PC-3 (cell line): Measurements from ENCODE around the gene CFAP99.

ENCODE experiments used
- EZH2 ChIP-seq: fragments of 300-600 bp; sonication (generic); IDR thresholded peaks from one replicate; pipeline ENCODE4 v1.6.1; 2017; ENCODE audit warnings: antibody characterized with exemption, mild to moderate bottlenecking, low read length; ENCODE audit not compliant: unreplicated experiment
- TF ChIP-seq, protein P1 (sequence below): fragments of 300-600 bp; sonication (generic); conservative IDR thresholded peaks from 2 replicates; pipeline ENCODE4 v1.5.1; 2017; ENCODE audit warnings: antibody characterized with exemption, low read depth, mild to moderate bottlenecking, low read length

GRCh38 chr4:2451821-2452785 lies 33.3 kb downstream of the CFAP99 start:
- TF ChIP-seq, protein P1, sequence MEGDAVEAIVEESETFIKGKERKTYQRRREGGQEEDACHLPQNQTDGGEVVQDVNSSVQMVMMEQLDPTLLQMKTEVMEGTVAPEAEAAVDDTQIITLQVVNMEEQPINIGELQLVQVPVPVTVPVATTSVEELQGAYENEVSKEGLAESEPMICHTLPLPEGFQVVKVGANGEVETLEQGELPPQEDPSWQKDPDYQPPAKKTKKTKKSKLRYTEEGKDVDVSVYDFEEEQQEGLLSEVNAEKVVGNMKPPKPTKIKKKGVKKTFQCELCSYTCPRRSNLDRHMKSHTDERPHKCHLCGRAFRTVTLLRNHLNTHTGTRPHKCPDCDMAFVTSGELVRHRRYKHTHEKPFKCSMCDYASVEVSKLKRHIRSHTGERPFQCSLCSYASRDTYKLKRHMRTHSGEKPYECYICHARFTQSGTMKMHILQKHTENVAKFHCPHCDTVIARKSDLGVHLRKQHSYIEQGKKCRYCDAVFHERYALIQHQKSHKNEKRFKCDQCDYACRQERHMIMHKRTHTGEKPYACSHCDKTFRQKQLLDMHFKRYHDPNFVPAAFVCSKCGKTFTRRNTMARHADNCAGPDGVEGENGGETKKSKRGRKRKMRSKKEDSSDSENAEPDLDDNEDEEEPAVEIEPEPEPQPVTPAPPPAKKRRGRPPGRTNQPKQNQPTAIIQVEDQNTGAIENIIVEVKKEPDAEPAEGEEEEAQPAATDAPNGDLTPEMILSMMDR: no peak
- TF ChIP-seq EZH2: no peak
